ENCODE results near the gene CYFIP2.

CYFIP2 gene

DNA sequence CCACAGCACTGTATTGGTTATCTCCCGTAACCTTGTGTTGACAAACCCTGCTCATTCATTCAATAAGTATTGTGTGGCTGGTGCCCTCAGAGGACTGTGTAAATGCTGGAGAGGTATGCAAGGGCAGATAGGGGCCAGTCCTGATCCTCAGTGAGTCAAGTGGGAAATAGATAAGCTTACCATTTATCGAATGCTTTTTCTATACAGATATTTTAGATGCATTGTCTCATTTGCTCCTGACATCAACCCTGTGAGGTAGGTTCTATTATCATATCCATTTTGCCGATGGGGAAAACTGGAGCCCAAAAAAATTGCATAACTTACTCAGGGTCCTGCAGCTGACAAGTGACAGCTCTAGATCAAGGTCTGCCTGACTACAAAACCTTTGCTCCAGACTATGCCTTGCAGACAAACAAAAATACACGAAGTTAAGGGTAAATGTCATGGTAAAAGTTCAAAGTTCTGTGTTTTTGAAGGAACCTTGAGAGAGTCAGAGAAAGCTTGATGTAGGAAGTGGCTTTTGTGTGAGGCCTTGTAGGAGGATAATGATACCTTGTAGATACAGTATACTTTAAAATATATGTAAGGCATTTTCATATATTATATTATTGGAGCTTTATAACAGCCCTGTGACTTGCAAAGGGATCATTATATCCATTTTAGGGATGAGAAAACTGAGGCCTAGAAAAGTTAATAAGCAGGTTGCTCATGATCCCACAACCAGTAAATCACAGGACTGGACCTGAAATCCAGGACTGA lies 22.7 kb downstream of the CYFIP2 start:
- no peak for DNase-seq (ENCODE audit: low read depth)

DNA sequence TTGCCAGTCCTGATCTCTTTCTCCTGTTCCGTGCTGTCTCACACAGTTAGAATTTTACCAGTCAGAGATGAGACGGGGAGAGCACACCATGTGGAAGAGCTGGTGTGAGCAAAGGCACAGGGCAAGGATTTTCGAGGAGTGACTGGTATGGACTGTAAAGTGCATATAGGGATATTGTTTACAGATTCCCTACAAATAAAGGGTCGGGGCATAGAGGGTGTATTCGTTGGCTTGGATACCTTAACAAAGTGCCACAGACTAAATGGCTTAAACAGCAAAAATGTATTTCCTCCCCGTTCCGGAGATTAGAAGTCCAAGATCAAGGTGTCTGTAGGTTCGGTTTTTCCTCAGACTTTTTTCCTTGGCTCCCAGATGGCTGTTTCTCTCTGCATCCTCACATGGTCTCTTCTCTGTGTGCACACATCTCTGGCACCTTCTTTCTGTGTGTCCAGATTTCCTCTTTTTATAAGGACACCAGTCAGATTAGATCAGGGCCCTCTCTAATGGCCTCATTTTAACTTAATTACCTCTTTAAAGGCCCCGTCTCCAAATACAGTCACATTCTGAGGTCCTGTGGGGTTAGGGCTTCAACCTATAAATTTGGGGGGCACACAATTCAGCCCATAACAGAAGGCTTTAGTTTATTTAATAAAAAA lies 23.4 kb downstream of the CYFIP2 start:
- DNase-seq (ENCODE audit: low read depth), result no peak

DNA sequence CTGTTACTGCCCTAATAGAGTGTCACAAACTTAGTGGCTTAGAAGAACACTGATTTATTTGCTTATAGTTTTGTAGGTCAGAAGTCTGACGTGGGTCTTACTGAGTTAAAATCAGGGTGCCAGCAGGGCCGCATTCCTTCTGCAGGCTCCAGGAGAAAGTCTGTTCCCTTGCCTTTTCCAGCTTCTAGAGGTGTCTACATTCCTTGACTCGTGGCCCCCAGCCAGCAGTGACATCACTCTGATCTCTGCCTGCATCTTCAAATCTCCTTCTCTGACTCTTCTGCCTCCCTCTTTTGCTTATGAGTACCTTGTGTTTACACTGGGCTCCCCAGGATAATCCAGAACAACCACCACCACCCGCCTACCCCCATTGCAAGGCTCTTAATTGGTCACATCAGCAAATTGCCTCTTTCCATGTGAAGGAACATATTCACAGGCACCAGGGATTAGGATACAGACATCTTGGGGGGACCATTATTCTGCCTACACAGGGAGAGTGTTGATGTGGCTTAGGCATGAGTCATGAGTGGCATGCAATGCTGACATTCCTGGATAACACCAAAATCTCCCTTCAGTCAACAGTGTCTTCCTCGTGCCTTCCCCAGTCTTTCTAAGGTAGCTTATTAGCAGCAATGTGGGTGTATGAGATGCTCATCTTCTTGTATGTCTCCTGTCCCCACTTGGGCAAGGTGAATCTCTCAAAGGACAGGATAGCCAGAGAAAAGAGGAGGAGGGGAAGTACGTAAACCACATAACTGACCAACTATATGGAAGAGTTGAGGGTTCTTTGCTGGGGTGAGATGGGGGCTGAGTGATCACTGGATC lies 24.4 kb downstream of the CYFIP2 start:
- no peak for DNase-seq (ENCODE audit: low read depth)

DNA sequence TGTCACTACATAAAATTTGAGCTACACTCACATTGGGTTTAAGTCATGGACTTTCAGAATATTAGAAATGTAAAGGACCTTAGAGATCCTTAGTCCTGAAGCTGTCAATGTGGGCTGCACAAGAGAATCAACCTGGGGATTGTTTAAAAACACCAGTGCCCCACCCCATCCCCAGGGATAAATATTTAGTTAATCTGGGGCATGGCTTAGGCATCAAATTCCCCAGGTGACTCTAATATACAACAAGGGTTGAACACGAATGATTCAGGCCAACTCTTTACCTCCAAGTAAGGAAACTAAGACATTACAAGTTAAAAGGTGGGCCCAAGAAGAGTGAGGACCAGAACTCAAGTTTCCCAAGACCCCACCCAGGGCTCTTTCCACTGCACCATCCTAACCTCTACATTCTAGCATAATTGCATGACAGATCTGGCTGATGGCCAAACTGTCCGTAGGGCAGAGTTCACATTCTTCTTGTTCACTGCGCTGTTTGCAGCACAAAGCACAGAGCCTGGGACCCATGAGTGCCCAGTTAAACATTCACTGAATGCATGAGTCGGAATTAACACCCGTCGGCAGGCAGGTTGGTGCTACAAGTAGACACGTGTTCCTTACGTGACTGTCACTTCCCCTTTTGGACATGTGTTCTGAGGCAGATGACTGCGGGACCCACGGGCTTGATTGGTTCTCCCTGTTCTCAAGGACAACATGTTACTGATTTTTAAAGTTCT lies 25.2 kb downstream of the CYFIP2 start:
- no peak for DNase-seq (ENCODE audit: low read depth)

DNA sequence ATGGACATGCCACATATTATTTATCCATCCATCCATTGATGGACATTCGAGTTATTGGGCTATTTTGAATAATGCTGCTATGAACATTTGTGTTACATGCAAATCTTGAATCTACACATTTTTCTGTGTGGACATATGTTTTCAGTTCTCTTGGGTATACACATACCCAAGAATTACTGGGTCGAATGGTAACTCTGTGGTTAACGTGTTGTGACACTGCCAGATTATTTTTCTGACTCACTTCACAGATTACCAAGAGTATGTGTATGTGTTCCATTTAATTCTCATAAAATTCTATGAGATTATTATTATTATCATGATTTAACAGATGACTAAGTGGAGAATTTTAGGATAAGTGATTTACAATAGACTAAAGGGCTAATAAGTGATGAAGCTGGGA lies 26.7 kb downstream of the CYFIP2 start:
- no peak for DNase-seq (ENCODE audit: low read depth)

DNA sequence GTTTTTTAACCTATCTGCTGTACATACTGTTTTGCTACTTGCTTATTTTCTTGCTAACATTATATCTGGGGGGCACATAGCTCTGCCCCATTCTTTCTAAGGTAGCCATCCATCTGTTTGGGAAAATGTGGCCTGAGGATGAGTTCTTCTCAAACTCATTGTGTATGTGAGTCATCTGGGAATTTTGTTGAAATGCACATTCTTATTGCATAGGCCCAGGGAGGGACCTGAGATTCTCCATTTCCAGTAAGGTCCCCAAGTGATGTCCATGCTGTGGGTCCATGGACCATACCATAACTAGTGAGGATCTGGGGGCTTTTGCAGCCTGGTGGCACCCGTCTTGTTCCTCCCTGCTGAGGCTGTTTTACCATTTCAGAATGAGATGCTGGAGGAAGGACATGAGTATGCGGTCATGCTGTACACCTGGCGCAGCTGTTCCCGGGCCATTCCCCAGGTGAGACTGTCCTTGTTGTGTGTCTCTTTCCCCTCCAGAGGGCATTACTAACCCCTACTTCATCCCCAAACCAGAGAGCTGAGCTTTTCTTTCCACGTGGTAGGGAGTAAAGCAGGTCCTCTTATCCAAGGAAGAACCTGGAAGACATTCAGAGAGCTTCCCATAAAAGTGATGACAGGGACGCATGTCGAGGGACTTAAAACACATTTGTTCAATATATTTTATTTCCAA lies 28.6 kb downstream of the CYFIP2 start:
- DNase-seq (ENCODE audit: low read depth), result no peak

DNA sequence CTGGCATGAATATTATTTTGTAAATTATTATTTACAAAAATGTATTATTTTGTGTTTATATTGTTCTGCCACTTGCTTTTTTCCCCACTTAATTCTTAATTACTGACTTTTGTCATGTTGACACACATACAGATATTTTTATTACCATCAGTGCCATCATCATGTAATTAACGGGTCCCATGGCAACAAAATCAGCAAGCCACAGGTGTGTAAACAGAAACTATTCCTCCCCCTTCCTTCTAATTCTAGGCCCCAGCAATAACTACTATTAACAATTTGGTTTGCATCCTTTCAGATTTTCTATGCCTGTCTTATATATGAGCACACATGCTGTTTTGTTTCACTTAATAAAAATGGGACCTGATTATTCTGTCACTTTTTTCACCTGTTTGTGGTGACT lies 29.3 kb downstream of the CYFIP2 start:
- no peak for DNase-seq (ENCODE audit: low read depth)

DNA sequence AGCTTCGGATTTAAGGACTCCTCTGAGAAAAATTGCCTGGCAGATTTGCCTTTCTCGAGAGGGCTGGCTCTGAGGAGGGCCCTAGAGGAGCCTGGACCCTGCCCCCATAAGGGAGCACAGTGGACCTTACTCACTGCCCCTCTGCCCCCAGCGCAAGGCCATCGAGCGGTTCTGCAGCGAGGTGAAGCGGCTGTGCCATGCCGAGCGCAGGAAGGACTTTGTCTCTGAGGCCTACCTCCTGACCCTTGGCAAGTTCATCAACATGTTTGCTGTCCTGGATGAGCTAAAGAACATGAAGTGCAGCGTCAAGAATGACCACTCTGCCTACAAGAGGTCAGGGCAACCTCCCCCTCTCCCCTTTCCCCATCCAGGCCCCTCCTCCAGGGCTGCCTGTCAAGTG lies 34.6 kb downstream of the CYFIP2 start:
- DNase-seq (ENCODE audit: low read depth), result no peak

DNA sequence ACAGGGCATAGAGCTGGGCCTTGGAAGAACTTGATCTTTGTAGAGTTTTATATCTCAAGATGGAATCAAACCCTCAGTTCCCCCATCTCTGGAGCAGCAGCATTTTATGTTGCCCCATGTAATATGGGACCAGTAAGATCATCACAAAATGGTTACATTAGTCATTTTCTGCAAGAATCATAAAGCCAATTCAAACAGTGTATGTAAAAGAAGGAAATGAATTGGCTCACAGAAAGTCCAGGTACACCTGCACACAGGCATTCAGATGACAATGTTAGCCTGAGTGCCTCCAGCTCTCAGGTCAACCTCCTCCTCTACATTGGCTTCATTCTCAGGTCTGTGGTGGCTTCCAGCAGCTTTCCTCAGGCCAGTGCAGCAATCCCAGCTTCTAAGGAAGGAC lies 35.1 kb downstream of the CYFIP2 start:
- no peak for DNase-seq (ENCODE audit: low read depth)

DNA sequence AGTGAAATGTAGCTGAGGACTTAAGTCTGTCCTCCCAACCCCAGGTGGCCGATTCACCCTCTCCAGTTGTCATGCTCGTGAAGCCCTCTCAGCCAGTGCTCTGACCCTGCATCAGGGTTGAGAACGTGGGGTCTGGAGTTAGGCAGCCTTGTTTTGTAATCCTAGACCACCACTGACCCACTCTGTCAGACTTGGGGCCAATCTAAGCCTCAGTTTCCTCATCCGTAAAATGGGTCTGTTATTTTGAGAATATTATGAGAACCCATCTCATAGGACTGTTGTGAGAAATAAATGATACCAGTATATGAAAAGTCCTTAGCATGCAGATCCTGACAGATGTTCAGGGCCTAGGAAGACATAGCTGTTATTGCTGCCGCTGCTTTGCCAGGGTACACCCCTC lies 37.1 kb downstream of the CYFIP2 start:
- DNase-seq (ENCODE audit: low read depth), result no peak

DNA sequence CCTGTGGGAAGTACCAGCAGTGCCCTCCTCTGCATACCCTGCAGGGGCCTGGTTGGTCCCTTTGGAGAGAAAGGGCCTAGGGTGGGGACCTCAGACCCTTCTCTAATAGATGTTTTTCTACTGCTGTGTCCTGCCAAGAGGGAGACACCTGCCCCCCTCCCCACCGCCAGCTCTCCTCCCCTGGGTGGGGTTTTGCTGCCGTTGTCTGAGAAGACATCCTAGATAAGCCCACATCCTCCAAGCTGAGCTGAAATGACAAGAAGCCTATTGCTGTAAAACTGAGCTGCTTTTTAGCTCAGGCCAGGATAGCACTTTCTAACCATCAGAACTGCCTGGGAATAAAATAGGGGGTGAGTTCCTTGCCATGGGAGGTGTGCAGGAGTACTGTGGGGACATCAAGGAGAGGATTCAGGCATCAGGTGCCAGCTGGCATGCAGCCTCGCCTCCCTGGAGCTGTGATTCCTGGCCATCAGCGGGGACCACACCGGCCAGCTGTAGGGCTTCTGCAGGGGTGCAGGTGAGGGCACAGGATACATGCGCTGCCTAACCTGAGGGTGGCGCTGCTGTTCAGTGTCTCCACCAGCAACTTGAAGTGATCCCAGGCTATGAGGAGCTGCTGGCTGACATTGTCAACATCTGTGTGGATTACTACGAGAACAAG lies 37.9 kb downstream of the CYFIP2 start:
- DNase-seq (ENCODE audit: low read depth), result no peak

DNA sequence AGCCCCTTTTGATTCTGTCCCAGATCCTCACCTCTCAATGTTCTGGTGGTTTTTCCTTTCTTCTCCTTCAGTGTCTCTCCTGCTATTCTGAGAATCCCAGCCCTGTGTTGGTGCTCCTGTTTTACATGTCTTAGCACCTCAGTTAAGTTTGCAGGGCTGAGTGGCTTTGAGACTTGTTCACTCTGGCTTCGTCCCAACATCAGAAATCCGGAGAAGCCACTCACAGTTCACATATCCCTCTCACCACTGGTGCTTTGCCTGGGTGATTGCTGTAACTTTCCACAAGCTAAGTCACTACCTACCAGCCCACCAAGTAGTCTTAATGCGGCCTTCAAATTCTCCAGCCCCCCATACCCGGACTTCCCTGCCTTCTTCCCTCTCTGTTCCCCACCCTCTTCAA lies 40.2 kb downstream of the CYFIP2 start:
- DNase-seq (ENCODE audit: low read depth), result no peak

DNA sequence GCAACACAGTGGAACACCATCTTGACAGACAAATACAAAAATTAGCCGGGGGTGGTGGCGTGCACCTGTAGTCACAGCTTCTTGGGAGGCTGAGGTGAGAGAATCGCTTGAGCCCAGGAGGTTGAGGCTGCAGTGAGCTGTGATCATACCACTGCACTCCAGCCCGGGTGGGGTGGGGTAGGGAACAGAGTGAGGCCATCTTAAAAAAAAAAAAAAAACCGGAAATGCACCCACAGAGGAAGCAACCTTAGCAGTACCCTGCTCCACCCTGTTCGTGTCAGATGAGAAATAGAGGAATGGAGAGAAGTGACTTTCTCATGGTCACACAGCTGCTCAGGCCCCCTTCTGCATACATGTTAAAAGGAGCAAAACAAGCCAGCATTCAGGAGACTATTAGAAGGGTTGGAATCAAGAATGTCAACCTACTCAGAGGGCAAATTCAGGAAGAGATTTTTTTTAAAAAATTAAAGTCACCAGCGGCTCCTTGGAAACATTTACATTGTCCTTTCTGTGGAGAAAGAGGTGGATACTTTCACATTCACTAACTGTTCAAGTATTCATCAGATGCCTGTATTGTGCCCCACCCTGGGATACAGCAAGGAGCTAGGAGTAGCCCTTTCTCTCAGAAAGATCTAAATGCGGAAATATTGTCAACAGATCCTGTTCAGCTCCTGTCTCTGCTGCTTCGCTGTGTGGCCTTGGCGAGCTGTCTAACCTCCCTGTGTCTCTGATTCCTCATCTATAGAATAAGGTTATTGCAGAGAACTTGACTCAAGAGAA lies 41.0 kb downstream of the CYFIP2 start:
- DNase-seq (ENCODE audit: low read depth), result no peak

DNA sequence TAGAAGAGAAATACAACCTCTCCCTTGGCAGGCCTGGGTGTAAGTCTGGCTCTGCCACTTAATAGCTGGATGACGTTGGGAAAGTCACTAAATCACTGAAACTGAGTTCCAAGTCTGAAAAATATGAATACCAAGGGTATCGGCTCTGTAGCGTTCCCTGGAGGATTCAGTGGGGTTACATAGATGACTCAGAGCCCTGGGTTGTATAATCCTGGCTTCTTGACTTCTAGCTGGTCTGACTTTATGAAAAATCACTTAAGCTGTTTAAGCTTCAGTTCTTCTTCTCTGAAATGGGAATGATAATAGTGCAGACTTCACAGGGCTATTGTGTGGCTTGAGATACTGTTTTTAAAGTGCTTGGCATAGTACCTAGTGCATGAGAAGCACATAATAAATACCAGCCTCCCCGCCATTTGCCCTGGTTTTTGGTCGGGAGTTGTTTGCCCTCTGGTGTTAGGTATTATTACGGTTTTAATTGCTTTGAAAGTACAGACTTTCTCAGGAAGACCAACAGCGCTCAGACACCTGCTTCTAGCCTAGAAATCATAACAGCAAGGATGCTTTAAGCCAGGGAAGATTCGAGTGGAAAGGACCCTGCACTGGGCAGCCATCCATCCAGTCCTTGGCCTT lies 43.0 kb downstream of the CYFIP2 start:
- DNase-seq (ENCODE audit: low read depth), result no peak

DNA sequence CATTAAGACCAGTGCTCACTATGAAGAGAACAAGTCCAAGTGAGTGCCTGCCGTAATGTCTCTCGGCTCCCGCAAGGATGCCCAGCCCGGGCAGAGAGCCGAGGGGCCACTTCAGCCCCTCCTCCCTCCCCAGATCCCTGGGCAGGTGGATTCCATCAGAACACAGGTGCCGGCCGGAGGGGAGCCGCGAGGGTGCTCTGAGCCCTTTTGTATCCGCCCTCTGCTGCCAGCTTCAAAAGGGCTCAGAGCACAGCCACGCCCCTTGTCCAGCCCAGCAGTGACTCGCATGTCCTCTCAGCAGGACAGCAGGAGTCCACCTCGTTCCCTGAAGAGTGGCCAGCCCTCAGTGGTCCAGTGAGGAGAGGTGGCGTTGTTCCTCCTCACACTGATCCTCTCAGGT lies 43.9 kb downstream of the CYFIP2 start:
- no peak for DNase-seq (ENCODE audit: low read depth)

DNA sequence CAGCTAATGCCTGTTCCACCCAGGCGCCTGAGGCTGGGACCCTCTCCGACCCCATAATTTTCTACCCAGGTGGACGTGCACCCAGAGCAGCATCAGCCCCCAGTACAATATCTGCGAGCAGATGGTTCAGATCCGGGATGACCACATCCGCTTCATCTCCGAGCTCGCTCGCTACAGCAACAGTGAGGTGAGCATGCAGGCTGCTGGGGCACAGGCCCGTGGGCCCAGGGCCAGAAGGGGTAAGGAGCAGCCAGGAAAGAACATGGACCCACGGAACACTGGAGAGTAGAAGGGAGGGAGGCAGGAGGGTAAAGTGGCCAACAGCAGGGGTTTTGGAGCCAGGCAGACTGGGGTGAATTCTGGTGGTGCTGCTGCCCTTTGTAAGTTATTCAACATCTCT lies 45.7 kb downstream of the CYFIP2 start:
- DNase-seq (ENCODE audit: low read depth), result no peak

DNA sequence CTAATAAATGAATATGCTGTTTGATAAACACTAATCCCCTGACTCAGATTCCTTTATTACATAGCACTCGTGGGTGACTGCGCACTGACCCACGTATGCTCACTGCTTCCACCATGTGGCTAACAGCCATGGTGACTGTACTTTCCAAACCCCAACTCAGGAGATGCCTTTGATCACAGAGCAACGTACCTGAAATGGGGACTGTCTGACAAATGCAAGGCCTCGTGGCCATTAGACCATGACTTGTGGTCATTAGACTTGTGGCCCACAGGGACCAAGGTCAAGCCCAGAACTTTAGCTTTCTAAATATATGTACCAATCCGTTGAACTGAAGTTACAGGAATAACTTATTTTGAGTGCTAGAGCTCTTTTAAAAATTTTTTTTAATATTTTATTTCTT lies 46.6 kb downstream of the CYFIP2 start:
- DNase-seq (ENCODE audit: low read depth), result peak; percentile 49

DNA sequence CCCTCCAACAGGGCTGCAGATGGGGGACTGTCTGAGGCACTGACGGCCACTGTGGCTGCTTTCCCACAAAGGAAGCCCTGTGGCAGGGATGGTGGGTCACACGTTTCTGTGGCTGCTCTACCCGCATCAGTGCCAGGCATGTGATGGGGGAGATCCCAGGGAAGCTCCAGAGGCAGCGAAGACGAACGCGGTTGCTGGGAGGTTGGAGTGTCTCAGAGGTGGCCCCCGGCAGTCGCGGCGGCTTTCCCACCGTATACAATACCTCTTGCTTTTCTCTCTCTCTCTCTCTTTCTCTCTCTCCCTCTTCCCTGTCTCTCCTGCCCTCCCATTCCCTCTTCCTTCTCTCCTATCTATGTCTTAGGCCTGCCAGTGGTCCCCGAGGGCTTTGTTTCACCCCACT lies 56.7 kb downstream of the CYFIP2 start:
- DNase-seq (ENCODE audit: low read depth), result no peak

DNA sequence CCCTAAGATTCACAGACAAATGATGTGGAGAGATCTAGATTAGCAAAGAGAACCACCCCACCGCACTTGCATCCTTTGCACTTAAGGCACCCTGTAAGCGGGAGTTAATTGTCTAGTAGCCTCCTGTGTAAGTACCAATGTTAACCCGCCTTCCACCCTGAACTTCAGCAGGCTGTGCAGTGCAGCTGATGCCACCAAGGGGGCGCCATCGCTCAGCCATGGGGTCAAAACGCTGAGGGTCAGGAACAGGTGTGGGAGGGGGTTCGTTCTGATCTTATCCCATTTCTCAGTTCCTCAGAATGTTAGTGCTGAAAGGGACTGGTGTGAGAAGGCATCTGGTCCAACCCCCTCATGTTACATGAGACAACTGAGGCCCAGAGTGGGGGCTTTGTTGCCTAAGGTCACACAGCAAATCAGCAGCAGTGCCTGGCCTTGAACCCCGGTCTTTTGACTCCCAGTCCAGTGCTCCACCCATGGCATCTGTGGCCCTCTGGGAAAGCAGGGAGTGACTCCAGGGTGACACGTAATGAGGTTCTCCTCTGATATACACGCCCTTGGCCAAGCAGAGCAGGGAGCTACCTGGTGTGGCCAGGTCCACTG lies 57.3 kb downstream of the CYFIP2 start:
- DNase-seq (ENCODE audit: low read depth), result no peak

DNA sequence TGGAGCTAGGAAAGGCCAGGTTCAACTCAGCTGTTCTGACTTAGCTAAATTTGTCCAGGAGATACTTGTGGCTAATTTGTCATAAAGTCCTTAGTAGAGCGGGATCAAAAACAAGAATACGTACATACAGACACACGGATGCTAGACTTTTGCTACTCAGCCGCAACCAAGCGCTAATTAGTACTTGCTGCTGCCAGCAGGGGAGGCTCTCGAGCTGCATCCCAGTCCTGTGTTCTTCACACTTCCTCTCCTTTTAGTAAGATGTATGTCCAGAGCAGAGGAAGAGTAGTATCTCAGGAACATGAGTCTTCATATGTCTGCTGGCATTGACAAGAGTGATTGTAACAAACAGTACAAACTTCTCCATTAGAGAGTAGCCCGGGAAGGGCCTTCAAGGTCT lies 58.3 kb downstream of the CYFIP2 start:
- DNase-seq (ENCODE audit: low read depth), result no peak

Data from stimulated activated CD8-positive, alpha-beta memory T cell treated with anti-CD3 and anti-CD28 coated beads, Interleukin-12 subunit alpha, Interleukin-12 subunit beta, amount 100 ng/mL, for 1 hour (primary cell).